K562 (cell line): Measurements from ENCODE around the gene CSMD2. TPM values are rescaled to one million over a fixed set of nuclear protein-coding genes. Genes with fewer than 3 reads are reported as not detected.

Experiments
- ATAC-seq: fragments of 200-7000 bp; cut with Tn5 transposase; 3 replicates; pipeline ENCODE4 v1.9.1; 2020; ENCODE audit warnings: moderate library complexity
- BruUV-seq: library from RNA; stranded (reverse); fragments of 400-500 nt; replicated peaks from 2 replicates; lab custom pipeline; 2021; lab: Mats Ljungman, UMichigan
- CTCF ChIA-PET: fragments of 300-600 bp; formaldehyde crosslinking; extraction: SDS; loops from one replicate; lab custom pipeline; 2021; ENCODE audit warnings: low intra/inter-chr PET ratio; lab: Yijun Ruan, JAX
- POLR2A ChIA-PET: fragments of 300-600, 350-650 bp; sonication (Branson Sonifier 250); formaldehyde crosslinking; extraction: SDS; loops from one replicate; lab custom pipeline; 2021; ENCODE audit warnings: antibody characterized with exemption, inconsistent platforms; lab: Yijun Ruan, JAX
- DNase-seq, 4 experiments: peaks; one replicate each; pipeline versions ENCODE4 v3.0.0 to v3.0.0-alpha.2; 2011 to 2018; ENCODE audit warnings: low spot score in 3 of 4, mixed read lengths in 3 of 4; ENCODE audit errors: extremely low read depth in 1 of 4
- FAIRE-seq: peaks from 2 replicates; lab custom pipeline; 2011; peaks lifted over from hg19 to GRCh38; lab: Jason Lieb, UNC
- H2AFZ ChIP-seq: 2 replicates; pipeline ENCODE4 v1.6.0; 2011; ENCODE audit warnings: low read depth, low read length, control low read depth, inconsistent platforms
- H3K27ac ChIP-seq: fragments of 200-600 bp; 3 replicates; pipeline ENCODE4 v1.8.0; 2011; ENCODE audit warnings: low read depth, mild to moderate bottlenecking, control low read depth, inconsistent platforms, low read length, moderate library complexity, mixed read lengths; ENCODE audit errors: extremely low read depth
- H3K27me3 ChIP-seq, 2 experiments: fragments of 300-600 bp in 1 of 2; 2 replicates in 1 of 2; 3 replicates in 1 of 2; pipeline versions ENCODE4 v1.6.0 to v1.8.0; 2011; ENCODE audit warnings: inconsistent platforms in 2 of 2, low read length in 2 of 2, mild to moderate bottlenecking in 1 of 2, mixed read lengths in 1 of 2, moderate library complexity in 1 of 2; ENCODE audit not compliant: control insufficient read depth in 2 of 2, insufficient read depth in 2 of 2
- H3K36me3 ChIP-seq: fragments of 300-600 bp; 3 replicates; pipeline ENCODE4 v1.8.0; 2011; ENCODE audit warnings: mild to moderate bottlenecking, low read length, inconsistent platforms; ENCODE audit not compliant: control insufficient read depth, insufficient read depth
- H3K4me1 ChIP-seq, 2 experiments: fragments of 200-600 bp in 1 of 2; replicated peaks in 1 of 2; 2 replicates in 1 of 2; 3 replicates in 1 of 2; pipeline versions ENCODE4 v1.5.1 to v1.8.0; 2011; ENCODE audit warnings: inconsistent platforms in 2 of 2, low read length in 2 of 2, mild to moderate bottlenecking in 1 of 2, mixed read lengths in 1 of 2, moderate library complexity in 1 of 2; ENCODE audit not compliant: control insufficient read depth in 2 of 2, insufficient read depth in 2 of 2
- H3K4me2 ChIP-seq: 2 replicates; pipeline ENCODE4 v1.6.1; 2011; ENCODE audit warnings: low read length, control low read depth, inconsistent platforms, mixed read lengths; ENCODE audit not compliant: insufficient read depth
- H3K4me3 ChIP-seq: fragments of 200-600 bp; sonication (generic), shearing (Covaris generic); 2 replicates; pipeline ENCODE4 v1.5.1; 2016; ENCODE audit warnings: control low read depth, inconsistent platforms
- H3K79me2 ChIP-seq: fragments of 200-600 bp; 3 replicates; pipeline ENCODE4 v1.8.0; 2011; ENCODE audit warnings: low read length, inconsistent platforms; ENCODE audit not compliant: control insufficient read depth, insufficient read depth
- H3K9ac ChIP-seq, 2 experiments: 2 replicates each; pipeline versions ENCODE4 v1.6.0 to v1.6.1; 2011; ENCODE audit warnings: low read depth in 2 of 2, low read length in 2 of 2, control low read depth in 1 of 2, inconsistent platforms in 1 of 2, mild to moderate bottlenecking in 1 of 2, mixed read lengths in 1 of 2; ENCODE audit not compliant: insufficient read depth in 1 of 2
- H3K9me1 ChIP-seq: one replicate; pipeline ENCODE4 v1.6.0; 2011; ENCODE audit warnings: inconsistent platforms, mild to moderate bottlenecking, low read length, moderate library complexity; ENCODE audit not compliant: control insufficient read depth, insufficient read depth
- H3K9me3 ChIP-seq: replicated peaks from 2 replicates; pipeline ENCODE4 v1.5.1; 2011; ENCODE audit warnings: low read depth, low read length, inconsistent platforms; ENCODE audit not compliant: control insufficient read depth, insufficient read depth
- H4K20me1 ChIP-seq: replicated peaks from 2 replicates; pipeline ENCODE4 v1.6.1; 2011; ENCODE audit warnings: low read length, inconsistent platforms, mixed read lengths; ENCODE audit not compliant: control insufficient read depth, insufficient read depth
- CBFA2T2 ChIP-seq: fragments of 450-650 bp; conservative IDR thresholded peaks from 2 replicates; pipeline ENCODE4 v1.6.1; 2017; ENCODE audit warnings: mild to moderate bottlenecking
- E2F6 ChIP-seq, 2 experiments: IDR thresholded peaks; 2 replicates each; pipeline ENCODE4 v1.6.1; 2011; ENCODE audit warnings: borderline replicate concordance in 1 of 2, control low read depth in 1 of 2, low read depth in 1 of 2, low read length in 1 of 2, mild to moderate bottlenecking in 1 of 2, mixed read lengths in 1 of 2, moderate library complexity in 1 of 2; ENCODE audit not compliant: insufficient read depth in 1 of 2, insufficient read length in 1 of 2, poor library complexity in 1 of 2, severe bottlenecking in 1 of 2; ENCODE audit errors: extremely low read depth in 1 of 2
- FOXO4 ChIP-seq: fragments of 450-650 bp; formaldehyde crosslinking; IDR thresholded peaks from 2 replicates; pipeline ENCODE4 v1.4.0; 2020; ENCODE audit warnings: mild to moderate bottlenecking, moderate library complexity
- RAD21 ChIP-seq, 2 experiments: fragments of 250-450 bp in 1 of 2; fragments of 450-650 bp in 1 of 2; sonication (Bioruptor Pico) in 1 of 2; formaldehyde crosslinking in 1 of 2; IDR thresholded peaks in 1 of 2; conservative IDR thresholded peaks in 1 of 2; 2 replicates each; pipeline versions ENCODE4 v1.4.0 to v1.8.0; 2020 to 2022; ENCODE audit warnings: mild to moderate bottlenecking in 2 of 2, moderate library complexity in 1 of 2
- RNF2 ChIP-seq: sonication (generic); IDR thresholded peaks from 2 replicates; pipeline ENCODE4 v1.6.1; 2016
- SMC3 ChIP-seq: conservative IDR thresholded peaks from 2 replicates; pipeline ENCODE4 v1.6.1; 2011; ENCODE audit warnings: low read depth, low read length, improper control_type of control experiment; ENCODE audit not compliant: insufficient read depth
- ZBTB33 ChIP-seq: sonication (generic); formaldehyde crosslinking; IDR thresholded peaks from 2 replicates; pipeline ENCODE4 v1.8.1; 2023; ENCODE audit warnings: mild to moderate bottlenecking, missing genetic modification reagents
- WGBS: fragments of 100-300 bp; shearing (Covaris generic); methylation state at CpG from one replicate; pipeline ENCODE4 v1.1.6; 2016; ENCODE audit warnings: low coverage, mixed read lengths; ENCODE audit not compliant: insufficient coverage; ENCODE audit errors: missing lambda C conversion rate; 5-methylcytosine and 5-hydroxymethylcytosine counted together
- in situ Hi-C: fragments of 300-500 bp; cut with MboI; formaldehyde crosslinking; loops from 4 replicates; pipeline ENCODE4 v1.15.0; 2018; ENCODE audit warnings: inconsistent platforms, mixed read lengths
- intact Hi-C: fragments of 100-400 bp; cut with micrococcal nuclease; formaldehyde crosslinking; loops from 2 replicates; pipeline ENCODE4 v1.14.2; 2022
- polyA plus RNA-seq, 8 experiments: library from polyadenylated mRNA; depleted of rRNA in 4 of 8; stranded (reverse) in 5 of 8; unstranded in 3 of 8; fragments of >200 nt; fragmentation: Nextera tagmentation in 2 of 8; fragmentation: Illumina TruSeq in 1 of 8; extraction: Ambion mirVana in 2 of 8; extraction: Trizol in 1 of 8; gene quantifications; 2 replicates each; pipeline versions ENCODE4 v1.2.1 to v1.2.3, GENCODE V29; 2011 to 2014; ENCODE audit warnings: inconsistent platforms in 1 of 8, missing spikeins in 1 of 8
- total RNA-seq, 7 experiments: library from RNA; depleted of rRNA in 6 of 7; stranded (reverse); fragments of >200 nt in 6 of 7; fragmentation: Illumina TruSeq in 2 of 7; extraction: Trizol in 2 of 7; gene quantifications; 2 replicates each; pipeline versions ENCODE4 v1.2.1 to v1.2.3, GENCODE V29; 2011 to 2021; ENCODE audit warnings: low replicate concordance in 1 of 7
- TF ChIP-seq, protein P1 (sequence below), 3 experiments: IDR thresholded peaks in 2 of 3; conservative IDR thresholded peaks in 1 of 3; 2 replicates each; pipeline ENCODE4 v1.5.1; 2011 to 2012; ENCODE audit warnings: low read length in 3 of 3, mild to moderate bottlenecking in 3 of 3, control low read depth in 2 of 3, improper control_type of control experiment in 1 of 3, inconsistent platforms in 1 of 3, low read depth in 1 of 3, mixed read lengths in 1 of 3, moderate library complexity in 1 of 3; ENCODE audit not compliant: insufficient read depth in 2 of 3

The CSMD2 gene
- total and polyA plus RNA-seq, 9 of the 15 experiments (the other 6 are each of a cell fraction or from before 2014, with no cell fraction given) = not detected

DNA sequence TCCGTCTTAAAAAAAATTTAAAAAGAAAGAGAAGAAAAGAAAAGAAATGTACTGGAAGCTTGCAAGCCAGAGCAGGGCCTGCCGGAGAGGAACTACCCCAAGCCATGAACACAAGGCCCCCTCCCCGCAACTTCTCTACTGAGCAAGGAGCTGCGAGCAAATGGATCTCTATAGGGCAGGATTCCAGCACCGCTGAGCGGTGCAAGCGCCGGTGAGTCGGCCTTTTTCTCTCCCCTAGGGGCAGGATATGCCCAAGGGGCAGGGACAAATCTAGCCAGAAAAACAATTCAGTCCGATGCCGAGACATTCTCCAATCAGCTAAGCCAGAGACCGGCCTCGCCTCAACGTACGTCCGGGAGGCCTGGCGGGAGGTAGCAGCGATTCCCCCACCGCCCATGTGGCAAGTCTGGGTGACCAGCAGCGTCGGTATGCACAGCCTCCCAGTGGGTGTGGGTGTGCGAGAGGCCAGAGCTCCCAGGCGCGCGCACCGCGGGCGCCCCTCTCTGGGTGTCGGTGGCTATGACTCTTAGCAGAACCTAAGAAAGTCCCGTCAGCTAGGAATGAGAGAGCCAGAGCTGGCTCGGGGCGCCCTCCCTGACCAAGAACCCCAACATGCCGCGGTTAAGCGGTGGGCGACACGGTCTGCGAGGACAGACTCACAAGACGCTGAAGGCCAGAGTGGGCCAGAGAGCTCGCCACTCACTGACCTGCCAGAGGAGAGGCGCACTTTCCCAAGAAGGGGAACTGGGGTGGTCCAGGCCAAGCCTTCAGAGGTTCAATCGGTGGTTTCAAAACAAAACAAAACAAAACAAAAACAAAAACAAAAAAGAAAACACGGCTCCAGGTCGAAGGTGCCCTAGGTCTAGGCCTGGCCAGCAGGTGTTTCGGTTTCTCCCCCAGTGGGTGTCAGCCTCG, 1.9 kb downstream of the CSMD2 start:
- FAIRE-seq = no peak
- POLR2A ChIA-PET = no interaction called here
- in situ Hi-C loops = no loop called here
- DNase-seq = peak; percentile 49 to 60 (median 52)
- Histone ChIP-seq H3K36me3 (no peaks in the 10 kb centered on the region), H3K4me1 (peaks cover 0 to 10% of the 10 kb centered on the region in 2 experiments; a peak in 2 of 5 replicates), H3K27me3 (peaks cover 2 to 18% of the 10 kb centered on the region in 2 experiments; a peak in 4 of 5 replicates), H3K27ac (no peak overlapping the region), H4K20me1 (no peaks in the 10 kb centered on the region)
- 5% methylated on average over 45 of the region's 46 CpGs for WGBS
- no TSS peak for BruUV-seq
- intact Hi-C loops = no loop called here
- no peak for TF ChIP-seq FOXO4 (CRISPR knock-in tag)
- peak in 1 of 2 experiments; percentile 52; a peak in 3 of 4 replicates for TF ChIP-seq RAD21 (CRISPR knock-in tag; conservative IDR thresholded peaks at IDR 0.05 in 1 of 2, IDR thresholded peaks at IDR 0.05 in 1 of 2)
- TF ChIP-seq CBFA2T2 = no peak
- TF ChIP-seq, protein P1, sequence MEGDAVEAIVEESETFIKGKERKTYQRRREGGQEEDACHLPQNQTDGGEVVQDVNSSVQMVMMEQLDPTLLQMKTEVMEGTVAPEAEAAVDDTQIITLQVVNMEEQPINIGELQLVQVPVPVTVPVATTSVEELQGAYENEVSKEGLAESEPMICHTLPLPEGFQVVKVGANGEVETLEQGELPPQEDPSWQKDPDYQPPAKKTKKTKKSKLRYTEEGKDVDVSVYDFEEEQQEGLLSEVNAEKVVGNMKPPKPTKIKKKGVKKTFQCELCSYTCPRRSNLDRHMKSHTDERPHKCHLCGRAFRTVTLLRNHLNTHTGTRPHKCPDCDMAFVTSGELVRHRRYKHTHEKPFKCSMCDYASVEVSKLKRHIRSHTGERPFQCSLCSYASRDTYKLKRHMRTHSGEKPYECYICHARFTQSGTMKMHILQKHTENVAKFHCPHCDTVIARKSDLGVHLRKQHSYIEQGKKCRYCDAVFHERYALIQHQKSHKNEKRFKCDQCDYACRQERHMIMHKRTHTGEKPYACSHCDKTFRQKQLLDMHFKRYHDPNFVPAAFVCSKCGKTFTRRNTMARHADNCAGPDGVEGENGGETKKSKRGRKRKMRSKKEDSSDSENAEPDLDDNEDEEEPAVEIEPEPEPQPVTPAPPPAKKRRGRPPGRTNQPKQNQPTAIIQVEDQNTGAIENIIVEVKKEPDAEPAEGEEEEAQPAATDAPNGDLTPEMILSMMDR (IDR thresholded peaks at IDR 0.05 in 2 of 3, conservative IDR thresholded peaks at IDR 0.05 in 1 of 3; ENCODE audit: insufficient read depth in 2 of 3, low read depth in 1 of 3, low read length in 3 of 3) = peak; percentile 51 to 77 (median 59)
- TF ChIP-seq ZBTB33 (CRISPR knock-in tag) = no peak
- TF ChIP-seq E2F6 (IDR thresholded peaks at IDR 0.05; ENCODE audit: borderline replicate concordance in 1 of 2, extremely low read depth in 1 of 2, insufficient read depth in 1 of 2, insufficient read length in 1 of 2, low read depth in 1 of 2, low read length in 1 of 2, poor library complexity in 1 of 2, severe bottlenecking in 1 of 2) = peak in 1 of 2 experiments; percentile 45
- TF ChIP-seq SMC3 = 0 out of 2 replicates have a peak, but pooled peaks have one; percentile 25
- TF ChIP-seq RNF2 = no peak
- TF ChIP-seq, all 486 proteins: peak for 4
- Histone ChIP-seq H3K4me3 (no peak overlapping the region), H3K9ac (no peak overlapping the region), H3K9me3 (no peaks in the 10 kb centered on the region), H2AFZ (no peak overlapping the region), H3K9me1 (no peaks in the 10 kb centered on the region), H3K4me2 (no peak overlapping the region), H3K79me2 (no peaks in the 10 kb centered on the region)
- CTCF ChIA-PET = no interaction called here
- peak; percentile 97 for ATAC-seq
